Effector CD8-positive, alpha-beta T cell (primary cell): Measurements from ENCODE around the gene ZNF436.
"Not testable (repeated sequence)": the region's sequence is repeated elsewhere in the genome, so short reads cannot be mapped to it uniquely, and the experiment has no call there.

Experiments
- DNase-seq: peaks from one replicate; lab custom pipeline; 2025; lab: John Stamatoyannopoulos, UW

ZNF436 gene

GRCh38 chr1:23392125-23392855 is 22.7 kb upstream of the ZNF436 start:
- DNase-seq: no peak

- DNase-seq: no peak
Measured at GRCh38 chr1:23389837-23390321, 20.2 kb upstream of the ZNF436 start.

- DNase-seq: no peak
Measured at GRCh38 chr1:23387494-23387893, 17.9 kb upstream of the ZNF436 start.

GRCh38 chr1:23385119-23385621 is 15.5 kb upstream of the ZNF436 start:
- no peak for DNase-seq

GRCh38 chr1:23384312-23385058 is 14.8 kb upstream of the ZNF436 start:
- no peak for DNase-seq

GRCh38 chr1:23383577-23384311 is 14.1 kb upstream of the ZNF436 start:
- DNase-seq: no peak

- no peak for DNase-seq
Measured at GRCh38 chr1:23381233-23381885, 11.7 kb upstream of the ZNF436 start.

GRCh38 chr1:23380719-23381118 is 11.1 kb upstream of the ZNF436 start:
- DNase-seq: no peak

- not testable (repeated sequence) for DNase-seq
Measured at GRCh38 chr1:23380236-23380635, 10.6 kb upstream of the ZNF436 start.

GRCh38 chr1:23376890-23377811 is 7.5 kb upstream of the ZNF436 start:
- DNase-seq: no peak

GRCh38 chr1:23374079-23374735 is 4.6 kb upstream of the ZNF436 start:
- DNase-seq: not testable (repeated sequence)

- DNase-seq: no peak
Measured at GRCh38 chr1:23371987-23372880, 2.6 kb upstream of the ZNF436 start.

GRCh38 chr1:23370709-23371584 is 1.3 kb upstream of the ZNF436 start:
- DNase-seq: no peak

- DNase-seq: no peak
Measured at GRCh38 chr1:23370330-23370708, 683 bp upstream of the ZNF436 start.

GRCh38 chr1:23368562-23369334 is 888 bp downstream of the ZNF436 start:
- peak; percentile 77 for DNase-seq

- peak; percentile 95 for DNase-seq
Measured at GRCh38 chr1:23367791-23368561, 1.7 kb downstream of the ZNF436 start.

GRCh38 chr1:23367451-23367790 is 2.2 kb downstream of the ZNF436 start:
- DNase-seq: no peak
